Activated CD4-positive, alpha-beta T cell treated with anti-CD3 and anti-CD28 coated beads for 24 hours (primary cell): Measurements from ENCODE around the gene APOL1.
"Not testable (repeated sequence)": the region's sequence is repeated elsewhere in the genome, so short reads cannot be mapped to it uniquely, and the experiment has no call there.

Source experiments
- DNase-seq, 2 donors: peaks; one replicate each; pipeline ENCODE4 v3.0.0-alpha.2; 2020; ENCODE audit warnings: low read depth in 2 of 2

Gene APOL1

DNA sequence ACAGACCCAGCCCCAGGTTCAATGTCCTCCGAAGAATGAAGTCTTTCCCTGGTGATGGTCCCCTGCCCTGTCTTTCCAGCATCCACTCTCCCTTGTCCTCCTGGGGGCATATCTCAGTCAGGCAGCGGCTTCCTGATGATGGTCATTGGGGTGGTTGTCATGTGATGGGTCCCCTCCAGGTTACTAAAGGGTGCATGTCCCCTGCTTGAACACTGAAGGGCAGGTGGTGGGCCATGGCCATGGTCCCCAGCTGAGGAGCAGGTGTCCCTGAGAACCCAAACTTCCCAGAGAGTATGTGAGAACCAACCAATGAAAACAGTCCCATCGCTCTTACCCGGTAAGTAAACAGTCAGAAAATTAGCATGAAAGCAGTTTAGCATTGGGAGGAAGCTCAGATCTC lies 14.1 kb downstream of the APOL1 start:
- no peak for DNase-seq

GRCh38 chr22:36267896-36268485 lies 15.1 kb downstream of the APOL1 start:
- DNase-seq = no peak

DNA sequence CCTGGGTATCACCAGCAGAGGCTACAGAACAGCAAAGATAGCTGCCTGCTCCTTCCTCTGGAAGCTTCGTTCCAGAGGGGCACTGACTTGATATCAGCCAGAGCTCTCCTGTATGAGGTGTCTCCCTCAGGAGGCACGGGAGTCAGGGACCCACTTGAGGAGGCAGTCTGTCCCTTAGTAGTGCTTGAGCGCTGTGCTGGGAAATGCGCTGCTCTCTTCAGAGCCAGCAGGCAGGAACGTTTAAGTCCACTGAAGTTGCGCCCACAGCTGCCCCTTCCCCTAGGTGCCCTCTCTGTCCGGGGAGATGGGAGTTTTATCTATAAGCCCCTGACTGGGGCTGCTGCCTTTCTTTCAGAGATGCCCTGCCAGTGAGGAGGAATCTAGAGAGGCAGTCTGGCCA lies 18.3 kb downstream of the APOL1 start:
- DNase-seq = not testable (repeated sequence)

DNA sequence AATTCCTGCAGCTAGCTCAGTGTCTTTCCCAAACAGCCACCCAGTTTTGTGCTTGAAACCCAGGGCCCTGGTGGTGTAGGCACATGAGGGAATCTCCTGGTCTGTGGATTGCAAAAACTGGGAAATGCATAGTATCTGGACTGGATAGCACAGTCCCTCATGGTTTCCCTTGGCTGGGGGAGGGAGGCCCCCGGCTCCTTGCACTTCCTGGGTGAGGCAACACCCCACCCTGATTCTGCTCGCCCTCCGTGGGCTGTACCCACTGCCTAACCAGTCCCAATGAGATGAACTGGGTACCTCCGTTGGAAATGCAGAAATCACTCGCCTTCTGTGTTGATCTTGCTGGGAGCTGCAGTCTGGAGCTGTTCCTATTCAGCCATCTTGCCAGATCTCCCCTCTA lies 19.0 kb downstream of the APOL1 start:
- not testable (repeated sequence) for DNase-seq

DNA sequence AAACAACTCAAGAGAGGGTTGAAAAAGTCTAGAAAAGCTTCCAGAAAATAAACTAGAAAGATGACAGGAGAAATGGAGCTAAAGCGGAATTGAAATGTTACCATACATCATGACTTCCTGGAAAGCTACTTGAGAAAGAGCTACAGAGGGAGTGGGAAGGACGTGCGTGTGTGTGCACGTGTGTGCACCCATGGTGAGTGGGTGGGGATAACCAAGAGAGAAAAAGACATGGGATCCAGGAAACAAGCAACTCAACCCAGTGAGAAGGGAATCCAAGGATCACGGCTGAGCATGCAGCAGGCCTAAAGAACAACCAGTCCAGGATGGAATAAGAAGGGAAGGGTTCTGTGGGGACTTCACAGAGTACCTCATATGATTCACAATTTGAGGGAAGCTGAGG lies 21.6 kb downstream of the APOL1 start:
- no peak for DNase-seq

- DNase-seq = peak; percentile 51 to 58
These were observed 24.8 kb downstream of the APOL1 start for GRCh38 chr22:36277482-36278291.

- no peak for DNase-seq
These were observed 26.3 kb downstream of the APOL1 start for GRCh38 chr22:36279219-36279666.

DNA sequence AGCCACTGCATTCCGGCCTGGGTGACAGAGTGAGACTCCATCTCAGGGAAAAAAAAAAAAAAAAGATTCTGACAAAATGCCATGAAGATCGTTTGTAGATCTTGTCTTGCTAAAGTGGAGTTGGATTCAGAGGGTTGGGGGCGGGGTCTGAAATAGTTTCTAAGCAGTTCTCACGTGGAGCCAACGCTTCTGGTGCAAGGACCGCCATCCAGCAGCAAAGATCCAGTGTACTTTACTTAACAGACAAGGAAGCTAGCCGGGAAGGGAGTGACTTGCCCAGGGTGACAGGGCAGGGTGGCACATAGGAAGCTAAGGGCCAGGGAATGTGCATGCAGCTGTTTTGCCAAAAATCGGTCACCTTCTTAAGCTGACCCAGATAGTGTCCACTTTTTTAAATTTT lies 27.4 kb downstream of the APOL1 start:
- DNase-seq = no peak

GRCh38 chr22:36281781-36282327 lies 28.9 kb downstream of the APOL1 start:
- DNase-seq = no peak

DNA sequence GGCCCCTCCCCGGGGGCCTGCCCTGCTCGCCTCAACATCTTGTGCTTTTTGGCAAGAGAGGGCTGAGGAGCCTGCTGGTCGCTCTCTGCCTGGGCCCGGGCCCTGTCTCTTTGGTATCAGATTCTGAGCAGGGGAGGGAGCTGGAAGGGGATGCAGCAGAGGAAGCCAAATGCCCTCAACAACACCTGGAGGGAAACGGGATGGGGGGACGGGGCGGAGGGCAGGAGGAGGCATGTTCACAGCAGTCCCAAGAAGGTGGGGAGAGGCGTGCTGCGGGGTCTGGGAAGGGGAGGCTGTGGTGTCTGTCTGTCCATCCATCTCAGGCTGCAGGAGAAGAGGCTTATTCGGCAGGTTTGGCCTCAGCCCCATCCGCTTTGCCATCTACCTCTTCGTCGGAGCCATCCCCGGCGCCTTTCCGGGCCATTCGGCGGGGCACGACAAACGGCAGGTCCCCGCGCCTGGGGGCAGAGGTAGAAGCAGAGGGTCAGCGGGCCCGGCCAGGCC lies 29.4 kb downstream of the APOL1 start:
- DNase-seq = no peak

DNA sequence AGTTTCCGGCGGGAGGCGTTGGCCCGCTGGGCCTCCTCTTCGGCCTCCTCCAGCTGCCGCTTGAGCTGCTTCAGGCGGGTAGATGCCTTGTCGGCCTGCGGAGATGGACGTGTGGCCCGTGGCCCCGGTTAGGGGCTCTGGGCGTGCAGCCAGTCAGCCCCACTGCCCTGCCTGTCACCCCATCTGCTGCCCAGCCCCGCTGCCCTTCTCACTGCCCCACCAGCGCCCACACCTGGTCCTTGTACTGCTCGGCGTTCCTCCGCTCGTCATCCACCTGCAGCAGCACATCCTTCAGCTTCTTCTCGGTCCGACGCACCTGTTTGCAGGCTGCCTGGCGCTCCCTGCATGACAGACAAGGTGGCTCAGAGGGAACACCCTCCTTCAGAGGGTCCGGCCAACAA lies 31.2 kb downstream of the APOL1 start:
- no peak for DNase-seq

DNA sequence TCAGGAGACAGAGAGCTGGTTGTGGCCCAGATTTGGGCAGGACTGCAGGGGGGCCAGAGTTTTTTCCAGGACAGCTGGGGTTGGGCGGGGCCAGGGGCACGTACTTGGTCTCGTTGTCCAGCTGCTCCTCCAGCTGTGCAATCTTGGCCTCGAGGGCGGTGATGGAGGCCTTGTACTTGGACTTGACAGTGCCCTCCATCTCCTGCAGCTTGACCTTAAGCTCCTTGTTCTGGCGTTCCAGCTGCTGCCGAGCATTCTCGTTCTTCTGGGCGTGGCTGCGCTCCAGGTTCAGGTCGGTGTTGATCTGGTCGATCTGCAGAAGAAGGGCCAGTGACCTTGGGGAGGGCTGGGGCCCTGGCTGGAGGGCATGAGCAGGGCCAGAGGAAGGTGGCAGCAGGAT lies 32.1 kb downstream of the APOL1 start:
- no peak for DNase-seq

- DNase-seq = no peak
These were observed 32.6 kb downstream of the APOL1 start for GRCh38 chr22:36285545-36285944.

DNA sequence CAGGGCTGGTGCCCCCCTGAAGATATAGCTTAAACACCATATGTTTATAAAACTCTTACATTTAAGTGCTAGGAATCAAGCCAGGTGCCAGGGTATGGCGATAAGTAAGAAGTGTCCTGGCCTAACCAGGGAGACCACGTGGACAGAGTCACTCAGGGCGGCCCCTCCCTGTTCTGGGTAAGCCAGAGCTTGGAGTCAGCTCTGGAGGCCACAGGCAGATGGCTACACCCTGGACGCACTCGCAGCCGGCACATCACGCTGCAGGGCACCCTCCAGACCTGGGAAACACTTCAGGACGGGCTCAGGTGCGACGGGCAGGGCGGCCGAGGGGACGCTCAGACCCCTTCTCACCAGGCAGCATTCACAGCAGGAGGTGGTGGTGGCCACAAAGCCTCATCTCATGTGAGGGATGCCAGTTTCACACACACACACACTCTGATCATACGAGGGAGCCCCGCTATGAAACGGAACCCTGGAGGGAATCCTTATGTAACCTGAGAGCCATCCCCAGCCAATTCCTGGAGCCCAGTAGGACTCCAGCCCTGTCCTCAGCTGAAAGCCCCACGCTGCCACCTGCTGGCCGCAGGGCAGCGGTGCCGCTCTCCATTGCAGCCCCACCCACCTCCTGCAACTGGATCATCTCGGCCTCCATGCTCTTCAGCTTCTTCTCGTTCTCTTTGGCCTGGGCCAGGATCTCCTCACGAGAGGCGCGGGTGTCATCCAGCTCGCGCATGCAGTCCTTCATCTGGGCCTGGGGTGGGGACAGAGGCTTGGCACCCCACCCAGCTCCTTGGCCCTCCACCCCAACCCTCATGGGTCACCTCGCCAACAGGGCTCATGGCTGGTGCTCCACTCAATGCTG lies 33.4 kb downstream of the APOL1 start:
- peak; percentile 52 to 70 for DNase-seq

DNA sequence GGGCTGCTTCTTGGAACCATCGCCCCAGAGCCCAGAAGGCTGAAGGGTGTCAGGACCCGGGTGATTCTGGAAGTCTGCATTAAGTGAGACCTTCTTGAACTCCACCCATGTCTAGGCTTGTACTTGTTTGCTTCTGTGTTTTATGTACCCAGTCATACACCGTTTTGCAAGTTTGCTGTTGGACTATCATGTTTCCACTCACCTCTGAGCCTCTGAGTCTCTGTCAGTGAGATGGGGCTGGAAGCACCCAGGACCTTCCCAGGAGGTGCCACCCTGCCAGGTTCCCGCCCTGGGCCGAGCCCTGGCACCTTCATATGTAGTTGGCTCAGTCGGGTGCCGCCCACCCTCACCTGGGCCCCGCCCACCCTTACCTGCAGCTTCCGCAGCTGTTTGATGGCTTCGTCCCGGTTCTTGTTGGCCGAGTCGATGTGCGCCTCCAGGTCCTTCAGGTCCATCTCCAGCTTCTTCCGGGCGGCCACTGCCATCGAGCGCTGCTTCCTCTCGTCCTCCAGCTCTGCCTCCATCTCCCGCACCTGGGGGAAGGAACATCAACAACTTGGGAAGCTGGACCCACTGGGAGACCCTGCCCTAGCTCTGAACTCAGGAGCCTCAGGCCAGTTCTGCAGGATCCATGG lies 35.1 kb downstream of the APOL1 start:
- no peak for DNase-seq

GRCh38 chr22:36288571-36289405 lies 35.9 kb downstream of the APOL1 start:
- DNase-seq = no peak

GRCh38 chr22:36289406-36289870 lies 36.5 kb downstream of the APOL1 start:
- DNase-seq = no peak

DNA sequence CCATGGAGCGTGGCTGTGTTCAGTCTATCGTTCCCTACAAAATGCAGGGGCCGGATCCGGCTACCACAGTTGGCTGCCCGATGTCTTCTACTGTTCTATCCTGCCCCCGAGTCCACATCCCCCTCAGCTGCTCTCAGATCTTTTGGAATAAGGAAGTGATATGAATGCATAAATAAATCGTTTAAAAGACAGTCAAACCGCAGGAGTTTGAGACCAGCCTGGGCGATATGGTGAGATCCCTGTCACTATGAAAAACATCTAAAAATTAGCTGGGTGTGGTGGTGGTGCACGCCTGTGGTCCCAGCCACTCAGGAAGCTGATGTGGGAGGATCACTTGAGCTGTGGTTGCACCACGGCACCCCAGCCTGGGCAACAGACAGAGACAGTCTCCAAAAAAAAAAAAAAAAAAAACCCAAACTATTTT lies 37.0 kb downstream of the APOL1 start:
- DNase-seq = not testable (repeated sequence)

DNA sequence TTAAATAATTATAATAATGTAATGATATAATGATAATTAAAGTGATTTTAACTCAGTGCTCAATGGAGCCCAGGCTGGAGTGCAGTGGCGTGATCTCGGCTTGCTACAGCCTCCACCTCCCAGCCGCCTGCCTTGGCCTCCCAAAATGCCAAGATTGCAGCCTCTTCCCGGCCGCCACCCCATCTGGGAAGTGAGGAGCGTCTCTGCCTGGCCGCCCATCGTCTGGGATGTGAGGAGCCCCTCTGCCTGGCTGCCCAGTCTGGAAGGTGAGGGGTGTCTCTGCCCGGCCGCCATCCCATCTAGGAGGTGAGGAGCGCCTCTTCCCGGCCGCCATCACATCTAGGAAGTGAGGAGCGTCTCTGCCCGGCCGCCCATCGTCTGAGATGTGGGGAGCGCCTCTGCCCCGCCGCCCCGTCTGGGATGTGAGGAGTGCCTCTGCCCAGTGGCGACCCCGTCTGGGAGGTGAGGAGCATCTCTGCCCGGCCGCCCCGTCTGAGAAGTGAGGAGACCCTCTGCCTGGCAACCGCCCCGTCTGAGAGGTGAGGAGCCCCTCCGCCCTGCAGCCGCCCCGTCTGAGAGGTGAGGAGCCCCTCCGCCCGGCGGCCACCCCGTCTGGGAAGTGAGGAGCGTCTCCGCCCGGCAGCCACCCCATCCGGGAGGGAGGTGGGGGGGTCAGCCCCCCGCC lies 37.6 kb downstream of the APOL1 start:
- DNase-seq = not testable (repeated sequence)
